GM19043 (cell line): ENCODE results near the gene SLC39A11.

Source experiments
- ATAC-seq: cut with Tn5 transposase; IDR thresholded peaks from one replicate; pipeline ENCODE4 v1.9.1; 2021; ENCODE audit warnings: low read depth; ENCODE audit not compliant: unreplicated experiment

The SLC39A11 gene

GRCh38 chr17:73048170-73048569 lies 44.3 kb downstream of the SLC39A11 start:
- ATAC-seq, result no peak

- ATAC-seq, result no peak
Observed at GRCh38 chr17:73045724-73046123, 46.8 kb downstream of the SLC39A11 start.

GRCh38 chr17:73043686-73044581 lies 48.6 kb downstream of the SLC39A11 start:
- ATAC-seq, result no peak

- no peak for ATAC-seq
Observed at GRCh38 chr17:73042809-73043685, 49.4 kb downstream of the SLC39A11 start.

- no peak for ATAC-seq
Observed at GRCh38 chr17:73042225-73042624, 50.3 kb downstream of the SLC39A11 start.

GRCh38 chr17:73039282-73039681 lies 53.2 kb downstream of the SLC39A11 start:
- ATAC-seq, result no peak

- ATAC-seq, result no peak
Observed at GRCh38 chr17:73031472-73031871, 61.0 kb downstream of the SLC39A11 start.

GRCh38 chr17:73030995-73031394 lies 61.5 kb downstream of the SLC39A11 start:
- no peak for ATAC-seq

GRCh38 chr17:73030501-73030921 lies 62.0 kb downstream of the SLC39A11 start:
- no peak for ATAC-seq

- ATAC-seq, result no peak
Observed at GRCh38 chr17:73029991-73030390, 62.5 kb downstream of the SLC39A11 start.

GRCh38 chr17:73029021-73029420 lies 63.5 kb downstream of the SLC39A11 start:
- ATAC-seq, result no peak

- no peak for ATAC-seq
Observed at GRCh38 chr17:73028299-73028755, 64.2 kb downstream of the SLC39A11 start.

- ATAC-seq, result no peak
Observed at GRCh38 chr17:73027130-73027741, 65.3 kb downstream of the SLC39A11 start.

GRCh38 chr17:73025041-73025560 lies 67.4 kb downstream of the SLC39A11 start:
- no peak for ATAC-seq

GRCh38 chr17:73023759-73024158 lies 68.7 kb downstream of the SLC39A11 start:
- no peak for ATAC-seq

GRCh38 chr17:73022694-73023093 lies 69.8 kb downstream of the SLC39A11 start:
- no peak for ATAC-seq

GRCh38 chr17:73021771-73022170 lies 70.7 kb downstream of the SLC39A11 start:
- no peak for ATAC-seq

- ATAC-seq, result no peak
Observed at GRCh38 chr17:73020110-73020509, 72.4 kb downstream of the SLC39A11 start.

- no peak for ATAC-seq
Observed at GRCh38 chr17:73018599-73018998, 73.9 kb downstream of the SLC39A11 start.

- no peak for ATAC-seq
Observed at GRCh38 chr17:73017658-73018057, 74.8 kb downstream of the SLC39A11 start.
